Dermis blood vessel endothelial cell (primary cell): ENCODE measurements around the gene TMPRSS9. TPM values are rescaled to one million over a fixed set of nuclear protein-coding genes. Genes with fewer than 3 reads are reported as not detected.
A peak's percentile ranks its signal among the peaks of the same experiment; 100 is the strongest.
"Not testable (repeated sequence)": the region's sequence is repeated elsewhere in the genome, so short reads cannot be mapped to it uniquely, and the experiment has no call there.

ENCODE experiments used
- DNase-seq: peaks from one replicate; pipeline ENCODE4 v3.0.0; 2010
- total RNA-seq: library from RNA; depleted of rRNA; stranded (reverse); fragments of >200 nt; gene quantifications from 2 replicates; pipeline ENCODE4 v1.2.3, GENCODE V29; 2014

Gene TMPRSS9
- total RNA-seq, 1 donor from 2014 or later = under 0.01 TPM

DNA sequence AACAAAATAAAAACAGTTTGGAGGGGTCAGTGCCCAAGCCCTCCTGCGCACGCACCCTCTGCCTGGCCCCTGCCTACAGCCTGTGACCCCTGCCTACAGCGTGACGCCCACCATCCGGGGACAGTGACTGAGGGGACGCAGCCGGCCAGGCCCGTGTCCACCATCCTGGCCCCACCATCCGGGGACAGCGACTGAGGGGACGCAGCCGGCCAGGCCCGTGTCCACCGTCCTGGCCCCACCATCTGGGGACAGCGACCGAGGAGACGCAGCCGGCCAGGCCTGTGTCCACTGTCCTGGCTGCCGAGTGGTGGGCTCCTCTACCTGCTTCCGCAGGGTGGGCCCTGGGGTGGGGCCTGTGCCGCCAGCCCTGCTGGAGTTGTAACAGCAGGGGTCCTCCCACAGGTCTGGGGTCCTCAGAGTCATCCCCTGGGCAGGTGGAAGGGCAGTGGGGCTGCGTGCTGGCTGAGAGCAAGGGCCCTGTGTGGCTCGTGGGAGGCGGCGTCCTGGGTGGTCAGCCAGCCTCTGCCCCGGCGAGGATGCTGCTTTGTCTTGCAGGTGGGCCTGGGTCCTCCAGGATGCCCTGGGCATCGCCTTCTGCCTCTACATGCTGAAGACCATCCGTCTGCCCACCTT, 17.3 kb upstream of the TMPRSS9 start:
- no peak for DNase-seq

DNA sequence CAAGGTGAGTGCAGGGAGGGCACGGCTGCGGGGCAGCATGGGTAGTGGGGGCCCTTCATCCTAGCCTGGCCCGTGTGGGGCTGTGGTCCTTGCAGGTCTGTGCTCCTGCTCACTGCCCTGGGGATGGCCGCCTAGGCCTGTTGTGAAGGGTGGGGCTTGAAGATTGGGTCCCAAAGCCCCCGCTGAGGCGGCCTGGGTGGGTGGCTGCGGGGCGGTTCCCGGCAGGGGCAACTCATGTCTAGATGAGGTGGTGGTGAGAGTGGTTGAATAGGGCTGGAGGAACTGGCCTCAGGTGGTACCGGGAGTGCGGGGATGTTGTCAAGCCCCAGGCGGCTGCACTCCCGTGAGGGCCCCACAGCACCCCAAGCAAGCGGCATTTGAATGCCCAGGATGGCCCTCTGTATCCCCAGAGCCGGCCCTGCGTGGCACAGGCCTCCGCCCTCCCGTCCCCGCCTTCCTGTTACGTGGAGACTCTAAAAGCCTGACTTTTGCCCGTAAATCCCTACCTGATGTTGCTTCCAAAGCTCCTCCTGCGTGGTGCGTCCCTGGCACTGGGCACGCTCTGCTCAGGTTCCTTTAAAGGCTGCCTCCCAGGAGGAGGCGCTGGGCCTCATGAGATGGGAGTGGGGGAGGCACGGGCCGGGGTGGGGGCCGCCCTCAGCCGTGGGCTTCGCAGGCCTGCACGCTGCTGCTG, 16.6 kb upstream of the TMPRSS9 start:
- DNase-seq = no peak

DNA sequence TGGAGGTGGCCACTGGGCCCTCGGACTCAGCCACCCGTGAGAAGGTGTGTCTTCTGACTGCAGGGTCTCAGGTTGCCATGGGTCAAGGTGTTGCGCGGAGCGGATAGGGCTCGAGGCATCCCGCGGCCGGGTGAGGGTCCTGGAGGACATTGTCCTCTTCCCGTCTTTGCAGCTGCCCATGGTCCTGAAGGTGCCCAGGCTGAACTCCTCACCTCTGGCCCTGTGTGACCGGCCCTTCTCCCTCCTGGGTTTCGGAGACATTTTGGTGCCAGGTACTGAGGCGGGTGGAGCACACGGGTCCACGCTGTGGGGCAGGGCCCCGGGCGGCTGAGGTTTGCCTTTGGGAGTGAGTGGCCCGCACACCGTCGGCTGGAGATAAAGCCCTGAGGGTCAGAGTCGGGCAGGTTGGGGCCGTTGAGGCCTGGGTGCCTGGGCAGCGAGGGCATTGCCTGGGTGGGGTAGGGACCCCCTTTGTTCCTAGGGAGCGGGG, 15.6 kb upstream of the TMPRSS9 start:
- DNase-seq = no peak

DNA sequence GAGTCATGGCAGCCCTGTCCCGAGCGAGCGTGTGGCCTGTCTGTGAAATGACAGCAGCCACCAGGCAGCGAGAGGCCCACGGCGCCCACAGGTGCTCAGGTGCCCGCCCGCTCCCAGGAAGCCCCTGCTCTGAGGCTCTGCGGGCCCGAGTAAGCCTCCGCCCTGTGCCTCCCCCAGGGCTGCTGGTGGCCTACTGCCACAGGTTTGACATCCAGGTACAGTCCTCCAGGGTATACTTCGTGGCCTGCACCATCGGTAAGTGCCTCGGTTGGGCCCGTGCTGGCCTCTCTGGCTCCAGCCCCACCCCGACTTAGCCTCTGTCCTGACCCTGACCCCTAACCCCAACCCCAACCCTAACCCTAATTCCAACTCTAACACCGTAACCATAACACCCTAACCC, 15.0 kb upstream of the TMPRSS9 start:
- DNase-seq = no peak

DNA sequence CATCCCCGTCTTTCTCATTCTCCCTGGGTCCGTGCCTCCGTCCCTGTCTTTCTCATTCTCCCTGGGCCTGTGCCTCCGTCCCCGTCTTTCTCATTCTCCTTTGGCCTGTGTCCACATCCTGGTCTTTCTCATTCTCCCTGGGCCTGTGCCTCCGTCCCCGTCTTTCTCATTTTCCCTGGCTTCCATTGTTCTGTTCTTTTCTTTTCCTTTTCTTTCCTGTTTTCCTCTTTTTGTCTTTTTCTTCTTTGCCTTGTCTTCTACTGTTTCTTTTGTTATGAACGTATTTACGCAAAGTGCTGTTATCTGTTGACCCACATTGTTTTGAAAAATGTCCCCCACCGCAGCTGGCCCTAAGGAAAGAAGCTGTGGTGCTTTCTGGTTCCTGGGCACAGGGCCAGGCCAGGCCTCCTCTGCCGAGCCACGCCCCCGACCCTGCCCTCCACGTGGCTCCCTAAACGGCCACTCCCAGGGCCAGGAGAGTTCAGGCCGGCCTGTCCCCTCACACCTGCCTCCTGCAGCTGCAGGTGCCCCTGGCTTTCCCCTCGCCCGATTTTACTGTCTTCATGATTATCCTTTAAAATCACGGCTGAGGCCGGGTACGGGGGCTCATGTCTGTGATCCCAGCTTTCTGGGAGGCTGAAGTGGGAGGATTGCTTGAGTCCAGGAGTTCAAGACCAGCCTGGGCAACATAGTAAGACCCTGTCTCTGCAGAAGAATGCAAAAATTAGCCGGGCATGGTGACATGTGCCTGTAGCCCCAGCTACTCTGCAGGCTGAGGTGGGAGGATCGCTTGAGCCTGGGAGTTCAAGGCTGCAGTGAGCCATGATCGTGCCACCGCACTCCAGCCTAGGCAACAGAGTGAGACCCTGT, 14.0 kb upstream of the TMPRSS9 start:
- peak; percentile 42 for DNase-seq

DNA sequence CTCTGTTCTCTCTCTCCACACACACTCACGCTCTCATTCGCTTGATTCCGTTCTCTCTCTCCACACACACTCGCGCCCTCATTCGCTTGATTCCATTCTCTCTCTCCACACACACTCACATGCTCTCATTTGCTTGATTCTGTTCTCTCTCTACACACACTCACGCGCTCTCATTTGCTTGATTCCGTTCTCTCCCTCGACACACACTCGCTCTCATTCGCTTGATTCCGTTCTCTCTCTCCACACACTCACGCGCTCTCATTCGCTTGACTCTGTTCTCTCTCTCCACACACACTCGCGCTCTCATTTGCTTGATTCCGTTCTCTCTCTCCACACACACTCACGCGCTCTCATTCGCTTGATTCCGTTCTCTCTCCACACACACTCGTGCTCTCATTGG, 10.2 kb upstream of the TMPRSS9 start:
- DNase-seq = not testable (repeated sequence)

DNA sequence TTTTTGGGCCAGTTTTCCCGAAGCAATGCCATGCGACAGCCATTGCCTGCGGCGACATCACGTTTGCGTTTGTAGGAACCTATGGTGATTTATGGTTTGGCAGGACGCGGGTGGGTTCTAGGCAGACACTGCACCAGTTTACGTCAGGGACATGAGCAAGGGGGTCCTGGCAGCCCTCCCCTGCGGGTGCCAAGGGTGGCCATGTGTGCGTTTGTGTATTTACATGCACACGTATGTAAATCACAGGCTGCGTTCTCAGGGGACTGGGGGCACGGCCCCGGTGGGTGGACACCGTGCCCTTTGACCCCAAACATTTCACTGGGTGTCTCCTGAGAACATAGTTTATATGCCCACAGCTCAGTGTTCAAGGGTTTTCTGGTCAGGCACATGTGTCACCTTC, 9.4 kb upstream of the TMPRSS9 start:
- no peak for DNase-seq

DNA sequence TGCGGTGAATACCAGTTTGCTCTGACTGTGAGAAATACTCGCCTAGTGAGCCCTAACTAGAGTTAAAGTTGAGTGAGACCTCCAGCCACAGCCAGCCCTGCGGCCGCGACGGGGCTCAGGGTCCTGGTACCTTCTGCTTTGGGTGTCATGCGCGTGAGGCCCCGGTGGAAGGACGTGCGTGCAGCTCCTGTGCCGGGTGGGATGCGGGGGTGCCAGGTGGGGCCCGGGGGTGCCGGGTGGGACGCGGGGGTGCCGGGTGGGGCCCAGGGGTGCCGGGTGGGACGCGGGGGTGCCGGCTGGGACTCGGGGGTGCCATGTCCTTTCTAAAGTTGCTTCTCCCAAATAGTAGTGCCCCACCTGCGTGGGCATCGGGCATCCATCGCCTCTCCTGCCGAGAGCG, 8.5 kb upstream of the TMPRSS9 start:
- DNase-seq = no peak

DNA sequence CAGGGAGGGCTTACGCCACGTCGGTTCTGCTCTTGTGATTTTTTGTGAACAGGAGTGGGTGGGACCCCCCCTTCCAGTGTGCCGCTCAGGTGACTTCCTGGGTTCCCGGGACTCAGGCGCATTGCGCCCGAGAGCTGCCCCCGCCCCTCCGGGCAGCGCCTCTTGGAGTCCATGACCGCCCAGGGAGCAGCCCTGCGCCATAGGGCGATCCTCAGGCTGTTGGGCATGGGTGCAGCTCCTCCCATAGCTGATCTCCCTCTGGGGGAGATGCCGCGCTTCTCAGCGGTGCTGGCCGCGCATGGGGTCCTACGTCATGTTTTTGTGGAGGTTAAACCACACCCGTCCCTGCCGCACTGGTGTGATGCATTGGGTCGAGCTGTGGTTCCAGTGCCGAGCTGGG, 7.9 kb upstream of the TMPRSS9 start:
- no peak for DNase-seq

DNA sequence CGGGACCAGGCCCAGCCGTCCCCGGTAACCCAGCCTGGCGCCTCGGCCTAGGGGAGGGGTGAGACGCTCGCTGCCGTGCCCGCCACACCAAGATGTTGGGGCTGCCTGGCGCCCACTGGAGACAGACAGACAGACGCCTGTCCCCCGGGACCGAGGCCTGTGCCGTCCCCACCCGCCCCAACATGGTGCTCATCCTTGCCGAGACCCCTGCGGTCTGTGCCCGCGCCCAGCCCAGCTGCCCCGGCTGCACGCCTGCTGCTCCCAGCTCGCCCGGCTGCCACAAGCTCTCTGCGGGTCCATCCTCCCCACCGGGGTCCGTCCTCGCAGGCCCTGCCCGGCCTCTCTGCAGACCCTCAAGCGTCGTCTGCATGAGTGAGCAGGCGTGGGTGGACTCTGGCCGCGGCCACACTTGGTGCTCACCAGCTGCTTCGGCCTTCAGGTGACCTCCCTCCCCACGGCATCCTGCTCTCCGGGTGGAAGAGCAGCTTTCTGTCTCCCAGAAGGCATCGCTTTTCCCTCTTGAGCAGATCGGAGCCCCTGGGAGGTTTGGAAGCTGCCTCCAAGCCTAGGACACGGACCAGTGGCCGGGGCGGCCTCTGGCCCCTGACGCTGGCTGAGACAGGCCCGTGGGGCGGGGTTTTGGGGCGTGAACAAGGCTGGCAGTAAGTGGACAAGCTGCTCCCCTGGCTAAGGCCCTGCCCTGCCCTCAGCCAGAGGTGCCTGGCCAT, 6.7 kb upstream of the TMPRSS9 start:
- no peak for DNase-seq

DNA sequence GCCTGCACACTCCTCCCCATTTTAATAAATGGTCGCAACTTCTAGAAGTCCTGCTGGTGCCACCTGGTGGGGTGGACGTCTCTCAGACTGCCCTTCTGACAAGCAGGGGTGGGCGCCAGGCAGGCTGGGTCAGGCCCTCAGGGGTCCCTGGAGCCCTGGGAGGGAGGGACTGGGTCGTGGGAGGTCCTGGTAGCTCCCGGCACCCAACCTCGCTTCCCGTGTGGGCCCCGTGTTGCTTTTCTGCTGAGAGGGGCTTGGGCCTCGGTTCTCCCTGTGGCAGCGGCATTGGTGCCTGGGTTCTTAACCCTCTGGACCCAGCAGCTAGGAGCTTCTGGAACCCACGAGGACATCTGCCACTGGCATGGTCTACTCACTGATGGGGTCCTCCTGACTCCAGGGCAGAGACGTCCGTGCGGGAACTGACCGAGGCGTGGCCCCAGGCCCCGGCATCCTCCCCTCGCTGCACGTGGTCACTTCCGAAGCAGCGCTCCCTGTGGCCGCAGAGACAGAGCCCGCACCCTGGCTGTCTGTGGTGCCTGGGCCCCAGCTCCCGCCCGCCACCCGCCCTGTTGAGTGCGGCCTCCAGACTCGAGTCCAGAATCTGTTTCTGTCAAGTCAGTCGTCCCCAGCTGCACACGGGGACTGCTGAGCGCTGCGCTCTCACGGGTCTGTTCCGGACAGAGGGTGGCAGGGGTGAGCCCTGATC, 6.0 kb upstream of the TMPRSS9 start:
- DNase-seq = no peak

DNA sequence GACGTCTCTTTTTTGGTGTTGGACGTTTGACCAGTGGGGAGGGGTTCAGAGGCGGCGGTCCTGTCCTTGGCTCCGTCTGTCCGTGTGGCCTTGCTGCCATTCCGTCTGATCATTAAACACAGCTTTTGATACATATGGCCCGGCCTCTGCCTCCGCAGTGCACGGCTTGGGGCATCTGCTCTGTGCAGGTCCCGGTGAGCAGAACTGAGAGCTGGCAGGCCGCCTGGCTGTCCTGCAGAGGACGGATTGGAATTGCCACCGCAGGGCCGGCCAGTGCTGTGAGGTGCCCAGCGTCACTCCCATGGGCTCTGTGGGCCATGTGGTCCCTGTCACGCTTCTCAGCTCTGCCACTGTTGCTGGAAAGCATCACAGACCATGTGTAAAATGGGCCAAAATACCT, 5.4 kb upstream of the TMPRSS9 start:
- DNase-seq = no peak

DNA sequence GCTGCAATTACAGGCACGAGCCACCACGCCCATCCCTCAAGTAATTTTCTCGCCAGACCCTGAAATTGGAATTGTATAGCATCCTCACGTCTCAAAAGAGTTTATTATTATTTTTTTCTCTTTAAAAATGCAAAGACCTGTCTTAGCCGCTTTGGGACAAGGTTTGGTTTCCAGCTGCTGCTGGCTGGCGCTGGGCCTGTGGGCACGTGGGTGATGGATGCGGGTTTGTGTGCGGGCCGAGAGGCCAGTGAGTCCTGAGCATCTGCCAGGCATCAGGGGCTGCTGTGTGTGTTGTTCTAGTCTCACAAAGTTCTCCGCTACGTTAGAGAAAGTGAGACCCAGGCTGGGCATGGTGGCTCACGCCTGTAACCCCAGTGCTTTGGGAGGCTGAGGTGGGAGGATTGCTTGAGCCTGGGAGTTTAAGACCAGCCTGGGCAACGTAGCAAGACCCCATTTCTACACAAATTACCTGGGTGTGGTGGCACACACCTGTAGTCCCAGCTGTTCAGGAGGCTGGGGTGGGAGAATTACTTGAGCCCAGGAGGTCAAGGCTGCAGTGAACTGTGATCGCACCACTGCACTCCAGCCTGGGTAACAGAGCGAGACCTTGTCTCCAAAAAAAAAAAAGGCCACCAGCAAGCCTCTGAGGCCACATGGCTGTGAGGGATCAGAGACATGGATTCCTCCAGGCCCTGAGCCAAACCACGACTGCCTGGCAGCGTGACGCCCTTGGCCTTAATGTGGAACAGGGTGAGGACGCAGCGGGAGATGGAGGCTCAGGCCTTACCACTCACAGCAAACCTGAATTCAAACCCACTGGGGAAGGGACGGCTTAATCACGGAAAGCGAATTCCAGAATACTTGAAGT, 4.7 kb upstream of the TMPRSS9 start:
- DNase-seq = no peak

DNA sequence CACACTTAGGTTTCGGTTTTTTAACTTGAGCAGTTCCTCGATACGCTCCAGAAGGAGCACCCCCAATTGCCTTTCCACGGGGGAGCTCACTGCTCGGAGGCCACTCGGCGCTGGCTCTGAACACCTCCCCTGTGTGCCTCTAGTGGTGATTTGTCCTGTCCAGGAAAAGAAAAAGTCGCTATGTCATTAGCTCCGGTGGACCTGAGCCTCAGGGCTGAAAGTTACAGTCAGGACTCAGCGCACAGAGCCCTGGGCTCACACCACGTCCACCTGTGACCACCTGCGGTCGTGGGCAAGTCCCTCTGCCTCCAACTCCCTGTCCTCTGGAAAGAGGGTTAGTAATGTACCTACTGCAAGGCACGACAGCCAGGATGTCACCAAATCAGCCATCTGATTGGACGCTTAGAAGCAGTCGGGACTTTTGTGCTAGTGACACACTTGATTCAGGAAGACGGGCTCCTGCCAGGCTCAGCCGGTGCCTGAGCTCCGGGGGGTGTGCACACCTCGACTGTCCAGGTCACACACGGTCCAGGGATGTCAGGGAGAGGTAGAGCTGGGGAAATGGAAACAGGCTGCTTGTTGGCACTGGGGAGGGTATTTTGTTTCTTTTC, 3.9 kb upstream of the TMPRSS9 start:
- no peak for DNase-seq

DNA sequence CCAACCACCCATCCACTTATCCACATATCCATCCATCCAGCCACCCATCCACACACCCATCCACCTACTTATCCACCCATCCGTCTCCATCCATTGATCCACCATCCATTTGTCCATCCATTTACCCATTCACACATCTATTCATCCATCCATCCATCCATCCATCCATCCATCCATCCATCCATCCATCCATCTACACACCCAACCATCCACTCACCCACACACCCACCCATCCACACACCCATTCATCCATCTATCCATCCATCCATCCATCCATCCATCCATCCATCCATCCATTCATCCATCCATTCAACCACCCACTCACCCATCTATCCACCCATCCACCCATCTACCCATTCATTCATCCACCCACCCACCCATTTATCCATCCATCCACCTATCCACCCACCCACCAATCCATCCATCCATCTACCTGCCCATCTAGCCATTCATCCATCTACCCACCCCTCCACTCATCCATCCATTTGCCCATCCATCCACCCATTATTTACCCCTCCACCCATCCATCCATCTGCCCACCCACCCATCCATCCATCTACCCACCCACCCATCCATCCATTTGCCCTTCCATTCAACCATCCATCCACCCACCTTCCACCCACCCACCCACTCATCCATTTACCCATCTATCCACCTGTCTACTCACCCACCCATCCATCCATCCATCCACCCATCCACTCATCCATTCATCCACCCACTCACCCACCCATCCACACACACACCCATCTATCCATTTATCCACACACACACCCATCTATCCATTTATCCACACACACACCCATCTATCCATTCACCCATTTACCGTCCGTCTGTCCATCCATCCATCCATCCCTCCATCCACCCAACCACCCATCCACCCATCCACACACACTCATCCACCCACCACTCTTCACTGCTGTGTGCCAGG, 2.5 kb upstream of the TMPRSS9 start:
- no peak for DNase-seq

DNA sequence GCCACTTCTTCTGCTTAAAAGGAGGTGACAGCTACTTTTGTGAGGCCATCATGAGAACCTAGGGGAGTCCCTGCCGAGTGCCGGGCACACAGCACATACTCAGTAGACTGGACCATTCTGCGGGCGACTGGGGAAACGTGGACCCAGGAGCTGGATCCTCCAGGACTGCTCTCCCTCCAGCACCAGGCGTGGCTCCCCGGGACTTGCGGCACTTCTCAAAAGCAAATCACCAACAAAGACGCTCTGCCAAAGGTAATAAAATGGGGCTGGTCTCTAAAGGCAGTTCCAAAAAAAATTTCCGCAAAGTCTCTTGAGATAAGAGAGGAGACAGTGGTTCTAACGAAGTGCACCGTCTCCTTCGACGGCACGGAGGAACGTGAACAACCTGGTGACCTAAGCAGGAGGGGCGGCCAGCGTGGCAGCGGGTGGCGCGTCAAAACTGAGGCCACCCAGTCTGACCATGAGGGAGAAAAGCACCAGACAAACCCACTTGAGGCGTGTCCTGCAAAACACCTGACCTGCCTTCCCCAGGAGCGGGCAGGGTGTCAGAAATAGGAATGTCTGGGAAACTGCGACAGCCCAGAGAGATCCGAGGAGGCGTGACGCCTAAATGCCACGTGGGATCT, 1.4 kb upstream of the TMPRSS9 start:
- DNase-seq = no peak

DNA sequence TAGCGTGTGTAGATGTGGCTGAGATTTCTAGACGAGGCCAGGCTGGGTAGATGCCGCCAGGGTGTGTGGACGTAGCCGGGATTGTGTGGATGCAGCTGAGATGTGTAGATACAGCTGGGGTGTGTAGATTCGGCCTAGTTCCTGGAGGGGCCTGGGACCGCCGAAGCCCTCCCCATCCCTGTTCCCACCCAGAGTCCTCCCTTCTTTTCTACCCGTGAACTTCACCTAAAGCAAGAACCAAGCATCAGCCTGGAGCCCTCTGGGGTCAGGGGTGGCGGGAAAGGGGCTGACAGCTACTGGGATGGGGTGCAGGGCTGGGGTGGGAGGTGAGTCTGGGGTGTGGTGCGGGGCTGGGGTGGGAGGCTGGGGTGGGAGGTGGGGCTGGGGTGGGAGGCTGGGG, 768 bp downstream of the TMPRSS9 start:
- DNase-seq = no peak

DNA sequence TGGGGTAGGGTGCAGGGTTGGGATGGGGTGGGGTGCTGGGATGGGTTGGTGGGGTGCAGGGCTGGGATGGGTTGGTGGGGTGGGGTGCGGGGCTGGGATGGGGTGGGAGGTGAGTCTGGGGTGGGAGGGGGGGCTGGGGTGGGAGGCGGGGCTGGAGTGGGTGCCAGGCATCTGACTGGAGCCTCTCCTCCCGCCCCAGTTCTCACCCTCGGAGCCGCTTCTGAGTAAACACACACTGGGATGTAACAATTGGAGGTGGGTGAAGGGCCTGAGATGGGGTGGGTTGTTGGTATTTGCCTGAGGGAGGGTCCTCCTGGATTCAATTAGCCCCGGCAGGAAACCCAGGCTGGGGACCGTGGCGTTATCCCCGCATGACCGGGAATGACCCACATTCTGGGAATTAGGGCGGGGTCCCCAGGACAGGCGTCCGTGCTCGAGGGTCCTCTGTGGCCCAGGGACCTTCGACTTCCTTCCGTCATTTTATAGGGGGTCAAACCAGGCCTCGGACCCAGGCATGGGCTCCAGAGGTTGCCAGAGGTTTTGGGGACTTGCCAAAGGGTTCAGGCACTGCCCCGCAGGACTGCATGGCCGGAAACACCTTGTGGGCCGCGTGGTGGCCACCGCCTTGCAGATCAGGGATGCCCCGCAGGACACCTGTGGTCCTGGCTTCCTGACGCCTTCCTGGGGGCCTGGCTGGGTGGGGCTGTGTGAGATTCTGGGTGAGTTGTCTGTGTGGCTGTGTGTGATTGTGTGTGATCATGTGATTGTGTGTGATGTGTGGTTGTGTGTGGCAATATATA, 1.4 kb downstream of the TMPRSS9 start:
- DNase-seq = no peak
